ENCODE data around the gene FYN. TPM values are rescaled to one million over a fixed set of nuclear protein-coding genes. Genes with fewer than 3 reads are reported as not detected.

Gene FYN
- total and polyA plus RNA-seq, 2 of the 13 experiments (the other 11 are each of a cell fraction or from before 2014, with no cell fraction given) = 15.5 to 24.6 TPM

- no peak for TF ChIP-seq ZNF770 (CRISPR knock-in tag; IDR thresholded peaks at IDR 0.05)
- TF ChIP-seq SNAI1 (CRISPR knock-in tag; IDR thresholded peaks at IDR 0.05; ENCODE audit: borderline replicate concordance) = no peak
- peak in 1 of 2 experiments; percentile 53; a peak in 1 of 4 replicates for TF ChIP-seq NR2F1 (CRISPR knock-in tag; IDR thresholded peaks at IDR 0.05)
- TF ChIP-seq NR2F6 (IDR thresholded peaks at IDR 0.05) = no peak
- 0 out of 2 replicates have a peak, but pooled peaks have one; percentile 10 for TF ChIP-seq NR2F6 (CRISPR knock-in tag; IDR thresholded peaks at IDR 0.05)
- no peak for TF ChIP-seq SOX6 (IDR thresholded peaks at IDR 0.05)
- TF ChIP-seq SOX6 (CRISPR knock-in tag; IDR thresholded peaks at IDR 0.05) = peak; percentile 34; the same call in 1 of the 2 replicates
- TF ChIP-seq DRAP1 (CRISPR knock-in tag; IDR thresholded peaks at IDR 0.05) = no peak
- TF ChIP-seq SOX13 (IDR thresholded peaks at IDR 0.05) = no peak
- peak in 1 of 2 experiments; percentile 68; a peak in 1 of 4 replicates for TF ChIP-seq SOX13 (CRISPR knock-in tag; conservative IDR thresholded peaks at IDR 0.05 in 1 of 2, IDR thresholded peaks at IDR 0.05 in 1 of 2)
- TF ChIP-seq ZNF235 (CRISPR knock-in tag; IDR thresholded peaks at IDR 0.05; ENCODE audit: borderline replicate concordance) = no peak
- TF ChIP-seq ZNF274 (CRISPR knock-in tag; IDR thresholded peaks at IDR 0.05) = no peak
- TF ChIP-seq CREB3 (CRISPR knock-in tag; IDR thresholded peaks at IDR 0.05) = no peak
- no peak for TF ChIP-seq KIAA2018 (CRISPR knock-in tag; IDR thresholded peaks at IDR 0.05; ENCODE audit: borderline replicate concordance)
- peak; percentile 17; the same call in 1 of the 2 replicates for TF ChIP-seq NFE2L2 (IDR thresholded peaks at IDR 0.05; ENCODE audit: low read length)
- no peak for TF ChIP-seq FOXC1 (CRISPR knock-in tag; IDR thresholded peaks at IDR 0.05; ENCODE audit: borderline replicate concordance)
- TF ChIP-seq RXRB (CRISPR knock-in tag; IDR thresholded peaks at IDR 0.05; ENCODE audit: borderline replicate concordance) = peak; percentile 82
Observed at GRCh38 chr6:111798281-111798725, 74.9 kb downstream of the FYN start (continued).

Measured in HepG2 (cell line).